HG03575 (cell line): ENCODE results near the gene KCNAB2.
"Not testable (repeated sequence)": the region's sequence is repeated elsewhere in the genome, so short reads cannot be mapped to it uniquely, and the experiment has no call there.

Experiments
- ATAC-seq: cut with Tn5 transposase; IDR thresholded peaks from one replicate; pipeline ENCODE4 v1.9.1; 2021; ENCODE audit not compliant: unreplicated experiment, insufficient number of reproducible peaks, low FRiP score; ENCODE audit errors: extremely low read depth

Gene KCNAB2

GRCh38 chr1:6046279-6046678 lies 591 bp downstream of the KCNAB2 start:
- no peak for ATAC-seq

GRCh38 chr1:6048179-6048867 lies 2.6 kb downstream of the KCNAB2 start:
- no peak for ATAC-seq

- no peak for ATAC-seq
These were observed 3.7 kb downstream of the KCNAB2 start for GRCh38 chr1:6049419-6049818.

- no peak for ATAC-seq
These were observed 5.7 kb downstream of the KCNAB2 start for GRCh38 chr1:6051423-6051822.

- no peak for ATAC-seq
These were observed 7.0 kb downstream of the KCNAB2 start for GRCh38 chr1:6052543-6053205.

GRCh38 chr1:6053206-6053546 lies 7.5 kb downstream of the KCNAB2 start:
- no peak for ATAC-seq

GRCh38 chr1:6054596-6054995 lies 8.9 kb downstream of the KCNAB2 start:
- no peak for ATAC-seq

- no peak for ATAC-seq
These were observed 10.9 kb downstream of the KCNAB2 start for GRCh38 chr1:6056572-6056948.

GRCh38 chr1:6057170-6057845 lies 11.6 kb downstream of the KCNAB2 start:
- ATAC-seq: no peak

- no peak for ATAC-seq
These were observed 14.2 kb downstream of the KCNAB2 start for GRCh38 chr1:6059866-6060265.

- no peak for ATAC-seq
These were observed 17.0 kb downstream of the KCNAB2 start for GRCh38 chr1:6062670-6063069.

- not testable (repeated sequence) for ATAC-seq
These were observed 17.9 kb downstream of the KCNAB2 start for GRCh38 chr1:6063532-6064053.

GRCh38 chr1:6065093-6065858 lies 19.6 kb downstream of the KCNAB2 start:
- no peak for ATAC-seq

GRCh38 chr1:6066680-6067079 lies 21.0 kb downstream of the KCNAB2 start:
- ATAC-seq: no peak

GRCh38 chr1:6068073-6068472 lies 22.4 kb downstream of the KCNAB2 start:
- ATAC-seq: no peak

GRCh38 chr1:6068932-6069331 lies 23.2 kb downstream of the KCNAB2 start:
- ATAC-seq: no peak

- no peak for ATAC-seq
These were observed 23.9 kb downstream of the KCNAB2 start for GRCh38 chr1:6069573-6069972.

- no peak for ATAC-seq
These were observed 24.8 kb downstream of the KCNAB2 start for GRCh38 chr1:6070450-6070974.

GRCh38 chr1:6071219-6071618 lies 25.5 kb downstream of the KCNAB2 start:
- ATAC-seq: no peak
